GM12891 (cell line): ENCODE results near the gene ALK.

Source experiments
- POLR2A ChIP-seq: IDR thresholded peaks from 2 replicates; pipeline ENCODE4 v1.6.1; 2011; ENCODE audit warnings: low read depth, low read length, control low read depth
- POLR2AphosphoS5 ChIP-seq: IDR thresholded peaks from 2 replicates; pipeline ENCODE4 v1.6.1; 2011; ENCODE audit warnings: low read depth, low read length, control low read depth
- TAF1 ChIP-seq: IDR thresholded peaks from 2 replicates; pipeline ENCODE4 v1.6.1; 2011; ENCODE audit warnings: low read depth, low read length, control low read depth

DNA sequence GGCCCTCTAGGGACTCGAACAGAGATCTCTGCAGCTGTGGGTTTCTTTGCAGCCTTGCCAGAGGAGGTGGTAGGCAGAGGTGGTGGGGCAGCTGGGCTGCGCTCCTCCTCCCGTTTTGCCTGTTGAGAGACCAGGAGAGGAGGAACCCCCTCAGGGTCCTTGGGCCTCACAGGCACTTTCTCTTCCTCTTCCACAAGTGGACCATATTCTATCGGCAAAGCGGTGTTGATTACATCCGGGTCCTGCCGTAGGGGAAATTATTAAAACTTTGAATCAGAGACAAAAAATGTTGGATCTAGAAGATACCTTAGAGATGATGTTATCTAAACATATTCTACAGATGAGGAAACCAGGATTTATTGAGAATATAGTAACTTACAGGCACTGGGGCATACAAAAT lies 727.7 kb downstream of the ALK start:
- TF ChIP-seq TAF1 (no peak), POLR2AphosphoS5 (no peak), POLR2A (no peak)
